BLaER1 (cell line): ENCODE measurements around the gene ORM1.

Experiments used
- H3K27ac ChIP-seq: shearing (Covaris generic); formaldehyde crosslinking; 2 replicates; pipeline ENCODE4 v1.8.1; 2022
- H3K27me3 ChIP-seq: shearing (Covaris generic); formaldehyde crosslinking; 2 replicates; pipeline ENCODE4 v1.8.1; 2022
- H3K36me3 ChIP-seq: shearing (Covaris generic); formaldehyde crosslinking; 2 replicates; pipeline ENCODE4 v1.8.1; 2022
- H3K4me1 ChIP-seq: shearing (Covaris generic); formaldehyde crosslinking; 2 replicates; pipeline ENCODE4 v1.8.1; 2022
- H3K4me2 ChIP-seq: shearing (Covaris generic); formaldehyde crosslinking; 2 replicates; pipeline ENCODE4 v1.8.1; 2022
- H3K4me3 ChIP-seq: shearing (Covaris generic); formaldehyde crosslinking; 2 replicates; pipeline ENCODE4 v1.8.1; 2022
- H3K9ac ChIP-seq: shearing (Covaris generic); formaldehyde crosslinking; 2 replicates; pipeline ENCODE4 v1.8.1; 2022
- H3K9me3 ChIP-seq: shearing (Covaris generic); formaldehyde crosslinking; 2 replicates; pipeline ENCODE4 v1.8.1; 2022
- H4K20me1 ChIP-seq: shearing (Covaris generic); formaldehyde crosslinking; 2 replicates; pipeline ENCODE4 v1.8.1; 2022
- Cebpa-rat ChIP-seq: shearing (Covaris generic); IDR thresholded peaks from 2 replicates; pipeline ENCODE4 v1.8.1; 2022

The ORM1 gene

DNA sequence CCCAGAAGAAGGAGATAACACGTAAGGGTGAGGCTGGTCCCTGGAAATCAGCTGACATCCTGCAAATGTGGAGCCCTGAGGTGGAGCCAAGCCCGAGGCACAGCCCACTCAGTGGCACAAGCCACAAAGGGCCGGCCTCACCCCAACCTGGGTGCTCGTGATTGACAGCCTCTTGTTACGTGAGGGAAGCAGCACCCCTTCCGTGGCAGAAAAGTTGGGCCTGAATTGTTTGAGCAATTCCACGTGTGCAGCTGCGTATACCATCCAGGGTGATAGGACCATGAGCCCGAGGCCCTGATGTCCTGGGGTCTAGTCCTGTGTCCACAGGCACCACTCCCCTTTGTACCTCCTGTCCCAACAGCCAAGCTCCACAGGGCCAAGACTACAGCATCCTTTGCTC is 11.6 kb downstream of the ORM1 start:
- Histone ChIP-seq H4K20me1 (peaks cover 14% of the 10 kb centered on the region), H3K4me3 (no peak overlapping the region), H3K27me3 (no peaks in the 10 kb centered on the region), H3K9ac (no peak overlapping the region), H3K9me3 (no peaks in the 10 kb centered on the region), H3K36me3 (peaks cover 53% of the 10 kb centered on the region), H3K27ac (no peak overlapping the region), H3K4me1 (peaks cover 10% of the 10 kb centered on the region), H3K4me2 (no peak overlapping the region)
- no peak for TF ChIP-seq Cebpa-rat

DNA sequence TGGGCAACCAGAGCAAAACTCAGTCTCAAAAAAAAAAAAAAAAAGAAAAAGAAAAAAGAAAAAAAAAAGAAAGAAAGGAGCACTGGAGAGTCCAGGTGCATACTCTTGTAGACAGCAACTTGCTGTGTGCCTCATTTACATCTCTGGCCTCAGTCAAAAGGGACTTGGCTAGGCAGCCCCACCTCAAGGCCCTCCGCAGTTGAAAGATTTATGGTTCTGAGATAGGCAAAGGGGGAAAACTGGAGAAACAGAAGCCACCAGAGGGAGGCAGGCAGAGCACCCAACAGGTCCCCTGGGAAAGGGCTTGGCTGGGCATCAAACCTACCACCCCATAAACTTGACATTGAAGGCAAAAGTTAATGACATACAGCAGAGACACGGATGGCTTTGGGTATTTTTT is 12.8 kb downstream of the ORM1 start:
- Histone ChIP-seq H3K4me2 (no peak overlapping the region), H3K4me1 (peaks cover 10% of the 10 kb centered on the region), H3K27ac (no peak overlapping the region), H3K36me3 (peaks cover 65% of the 10 kb centered on the region), H3K27me3 (no peaks in the 10 kb centered on the region), H4K20me1 (peaks cover 22% of the 10 kb centered on the region), H3K4me3 (no peak overlapping the region), H3K9ac (no peak overlapping the region), H3K9me3 (no peaks in the 10 kb centered on the region)
- TF ChIP-seq Cebpa-rat: no peak

GRCh38 chr9:114336157-114336556 is 13.3 kb downstream of the ORM1 start:
- Histone ChIP-seq H3K9ac (no peak overlapping the region), H3K27ac (no peak overlapping the region), H3K27me3 (no peaks in the 10 kb centered on the region), H3K36me3 (peaks cover 69% of the 10 kb centered on the region), H3K4me2 (no peak overlapping the region), H3K9me3 (no peaks in the 10 kb centered on the region), H4K20me1 (peaks cover 25% of the 10 kb centered on the region), H3K4me3 (no peak overlapping the region), H3K4me1 (peaks cover 10% of the 10 kb centered on the region)
- TF ChIP-seq Cebpa-rat: no peak

GRCh38 chr9:114336699-114337395 is 13.9 kb downstream of the ORM1 start:
- Histone ChIP-seq H4K20me1 (peaks cover 32% of the 10 kb centered on the region), H3K27me3 (no peaks in the 10 kb centered on the region), H3K9ac (no peak overlapping the region), H3K4me2 (no peak overlapping the region), H3K36me3 (peaks cover 76% of the 10 kb centered on the region), H3K4me1 (peaks cover 10% of the 10 kb centered on the region), H3K9me3 (no peaks in the 10 kb centered on the region), H3K27ac (no peak overlapping the region), H3K4me3 (no peak overlapping the region)
- no peak for TF ChIP-seq Cebpa-rat

DNA sequence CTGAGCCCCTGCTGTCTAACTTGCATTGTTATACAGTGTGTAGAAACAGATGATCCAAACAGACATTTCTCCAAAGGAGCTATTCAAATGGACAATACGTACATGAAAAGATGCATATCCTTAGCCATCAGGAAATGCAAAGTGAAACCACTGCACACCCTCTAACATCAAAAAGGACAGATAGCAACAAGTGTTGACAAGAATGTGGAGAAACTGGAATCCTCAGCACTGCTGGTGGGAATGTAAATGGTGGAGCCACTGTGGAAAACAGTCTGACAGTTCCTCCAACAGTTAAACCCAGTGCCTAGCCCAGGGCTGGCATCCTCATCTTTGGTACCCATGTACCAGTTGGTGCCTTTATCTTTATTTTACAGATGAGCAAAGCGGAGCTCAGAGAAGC is 15.3 kb downstream of the ORM1 start:
- no peaks in the 10 kb centered on the region for H3K27me3 ChIP-seq
- H3K36me3 ChIP-seq: peaks cover 89% of the 10 kb centered on the region
- H3K9ac ChIP-seq: no peak overlapping the region
- no peak overlapping the region for H3K4me2 ChIP-seq
- H3K4me1 ChIP-seq: peaks cover 10% of the 10 kb centered on the region
- no peak overlapping the region for H3K27ac ChIP-seq
- no peak for TF ChIP-seq Cebpa-rat
- H4K20me1 ChIP-seq: peaks cover 42% of the 10 kb centered on the region
- H3K9me3 ChIP-seq: no peaks in the 10 kb centered on the region
- H3K4me3 ChIP-seq: no peak overlapping the region

GRCh38 chr9:114339130-114339908 is 16.4 kb downstream of the ORM1 start:
- Histone ChIP-seq H3K4me3 (no peak overlapping the region), H3K9me3 (no peaks in the 10 kb centered on the region), H3K27ac (no peak overlapping the region), H4K20me1 (peaks cover 47% of the 10 kb centered on the region), H3K9ac (no peak overlapping the region), H3K4me2 (no peak overlapping the region), H3K36me3 (peaks cover 99% of the 10 kb centered on the region), H3K4me1 (peaks cover 10% of the 10 kb centered on the region), H3K27me3 (no peaks in the 10 kb centered on the region)
- TF ChIP-seq Cebpa-rat: no peak

DNA sequence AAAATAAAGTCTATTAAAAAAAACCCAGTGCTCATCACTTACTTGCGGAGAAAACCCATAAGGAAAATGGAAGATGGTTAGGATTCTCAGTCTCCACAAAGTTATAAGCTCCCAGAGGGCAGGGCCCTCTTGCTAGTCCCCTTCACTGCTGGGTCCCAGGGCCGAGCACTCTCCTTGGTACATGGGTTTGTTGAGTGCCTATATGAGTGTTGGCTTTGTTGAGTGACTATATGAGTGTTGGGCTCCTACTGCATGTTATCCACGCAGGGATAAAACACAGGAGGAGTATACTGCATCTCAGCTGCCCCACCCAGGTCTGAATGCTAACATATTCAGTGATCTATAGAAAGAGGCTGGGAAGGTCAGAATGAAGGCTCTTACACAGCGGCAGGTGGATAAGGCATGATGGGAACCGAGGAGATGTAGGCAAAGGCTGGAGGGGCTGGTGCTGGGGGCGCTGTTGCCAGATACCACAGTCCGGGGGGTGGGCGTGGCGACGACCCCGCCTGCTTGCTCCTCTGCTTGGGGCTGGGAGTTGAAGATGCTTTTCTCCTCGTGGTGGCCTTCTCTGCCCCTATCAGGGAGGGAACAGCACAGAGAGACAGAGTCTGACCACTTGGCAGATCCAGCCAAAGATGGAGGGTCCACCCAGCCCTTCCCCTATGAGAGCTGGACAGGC is 18.4 kb downstream of the ORM1 start:
- peaks cover 3% of the 10 kb centered on the region for H3K4me1 ChIP-seq
- TF ChIP-seq Cebpa-rat: no peak
- H3K27ac ChIP-seq: no peak overlapping the region
- no peaks in the 10 kb centered on the region for H3K27me3 ChIP-seq
- no peak overlapping the region for H3K4me2 ChIP-seq
- no peaks in the 10 kb centered on the region for H3K9me3 ChIP-seq
- no peak overlapping the region for H3K4me3 ChIP-seq
- peaks cover 47% of the 10 kb centered on the region for H4K20me1 ChIP-seq
- peaks cover 99% of the 10 kb centered on the region for H3K36me3 ChIP-seq
- no peak overlapping the region for H3K9ac ChIP-seq

GRCh38 chr9:114341991-114342390 is 19.1 kb downstream of the ORM1 start:
- no peaks in the 10 kb centered on the region for H3K4me1 ChIP-seq
- no peaks in the 10 kb centered on the region for H3K27me3 ChIP-seq
- no peak for TF ChIP-seq Cebpa-rat
- no peak overlapping the region for H3K27ac ChIP-seq
- H3K36me3 ChIP-seq: peaks cover 99% of the 10 kb centered on the region
- H3K9me3 ChIP-seq: no peaks in the 10 kb centered on the region
- H3K4me2 ChIP-seq: no peak overlapping the region
- H4K20me1 ChIP-seq: peaks cover 47% of the 10 kb centered on the region
- H3K9ac ChIP-seq: no peak overlapping the region
- H3K4me3 ChIP-seq: no peak overlapping the region

- H3K9me3 ChIP-seq: no peaks in the 10 kb centered on the region
- H3K27me3 ChIP-seq: no peaks in the 10 kb centered on the region
- H3K4me2 ChIP-seq: no peak overlapping the region
- peaks cover 5% of the 10 kb centered on the region for H3K4me1 ChIP-seq
- H3K27ac ChIP-seq: no peak overlapping the region
- no peak overlapping the region for H3K4me3 ChIP-seq
- H3K9ac ChIP-seq: no peak overlapping the region
- H4K20me1 ChIP-seq: peaks cover 52% of the 10 kb centered on the region
- H3K36me3 ChIP-seq: peaks cover 99% of the 10 kb centered on the region
- no peak for TF ChIP-seq Cebpa-rat
Measured at GRCh38 chr9:114342755-114343440, 20.0 kb downstream of the ORM1 start.
